NB4 (cell line): ENCODE measurements around the gene RUFY4.

ENCODE experiments used
- MAX ChIP-seq: IDR thresholded peaks from 2 replicates; pipeline ENCODE4 v1.6.1; 2011; ENCODE audit warnings: low read depth, low read length
- MYC ChIP-seq: IDR thresholded peaks from 2 replicates; pipeline ENCODE4 v1.6.1; 2011; ENCODE audit warnings: low read depth, low read length
- POLR2A ChIP-seq: IDR thresholded peaks from 2 replicates; pipeline ENCODE4 v1.6.1; 2011; ENCODE audit warnings: mild to moderate bottlenecking; ENCODE audit not compliant: insufficient read length; ENCODE audit errors: extremely low read depth
- TF ChIP-seq, protein P1 (sequence below): IDR thresholded peaks from one replicate; pipeline ENCODE4 v1.5.1; 2012; ENCODE audit warnings: low read depth, low read length

- TF ChIP-seq POLR2A (no peak), MYC (no peak), MAX (no peak)
- TF ChIP-seq, protein P1, sequence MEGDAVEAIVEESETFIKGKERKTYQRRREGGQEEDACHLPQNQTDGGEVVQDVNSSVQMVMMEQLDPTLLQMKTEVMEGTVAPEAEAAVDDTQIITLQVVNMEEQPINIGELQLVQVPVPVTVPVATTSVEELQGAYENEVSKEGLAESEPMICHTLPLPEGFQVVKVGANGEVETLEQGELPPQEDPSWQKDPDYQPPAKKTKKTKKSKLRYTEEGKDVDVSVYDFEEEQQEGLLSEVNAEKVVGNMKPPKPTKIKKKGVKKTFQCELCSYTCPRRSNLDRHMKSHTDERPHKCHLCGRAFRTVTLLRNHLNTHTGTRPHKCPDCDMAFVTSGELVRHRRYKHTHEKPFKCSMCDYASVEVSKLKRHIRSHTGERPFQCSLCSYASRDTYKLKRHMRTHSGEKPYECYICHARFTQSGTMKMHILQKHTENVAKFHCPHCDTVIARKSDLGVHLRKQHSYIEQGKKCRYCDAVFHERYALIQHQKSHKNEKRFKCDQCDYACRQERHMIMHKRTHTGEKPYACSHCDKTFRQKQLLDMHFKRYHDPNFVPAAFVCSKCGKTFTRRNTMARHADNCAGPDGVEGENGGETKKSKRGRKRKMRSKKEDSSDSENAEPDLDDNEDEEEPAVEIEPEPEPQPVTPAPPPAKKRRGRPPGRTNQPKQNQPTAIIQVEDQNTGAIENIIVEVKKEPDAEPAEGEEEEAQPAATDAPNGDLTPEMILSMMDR = no peak
Observed at GRCh38 chr2:218137514-218137913, 68.5 kb downstream of the RUFY4 start.
